Neural progenitor cell (in vitro differentiated cells): ENCODE measurements around the gene LRRC28. TPM values are rescaled to one million over a fixed set of nuclear protein-coding genes. Genes with fewer than 3 reads are reported as not detected.

Experiments used
- DNase-seq: peaks from one replicate; pipeline ENCODE4 v3.0.0-alpha.2; 2016; ENCODE audit warnings: low spot score
- H2AFZ ChIP-seq: fragments of 200-600 bp; sonication (generic); replicated peaks from 2 replicates; pipeline ENCODE4 v1.6.1; 2016; ENCODE audit warnings: antibody characterized with exemption
- H3F3A ChIP-seq: fragments of 200-600 bp; sonication (generic); 2 replicates; pipeline ENCODE4 v1.6.1; 2016; ENCODE audit warnings: antibody characterized with exemption, low read depth
- H3K27ac ChIP-seq: fragments of 200-600 bp; sonication (generic); 2 replicates; pipeline ENCODE4 v1.5.1; 2016; ENCODE audit warnings: mild to moderate bottlenecking
- H3K27me3 ChIP-seq: fragments of 200-600 bp; sonication (generic); 2 replicates; pipeline ENCODE4 v1.6.1; 2016; ENCODE audit warnings: mild to moderate bottlenecking, moderate library complexity
- H3K36me3 ChIP-seq: fragments of 200-600 bp; sonication (generic); 2 replicates; pipeline ENCODE4 v1.5.1; 2016
- H3K4me1 ChIP-seq: fragments of 200-600 bp; sonication (generic); 2 replicates; pipeline ENCODE4 v1.6.1; 2016; ENCODE audit warnings: mixed run types
- H3K4me2 ChIP-seq: fragments of 200-600 bp; sonication (generic); 2 replicates; pipeline ENCODE4 v1.6.1; 2016
- H3K4me3 ChIP-seq: fragments of 200-600 bp; sonication (generic); 2 replicates; pipeline ENCODE4 v1.5.1; 2016
- H3K79me2 ChIP-seq: fragments of 200-600 bp; sonication (generic); 2 replicates; pipeline ENCODE4 v1.6.1; 2016; ENCODE audit warnings: low read depth
- H3K9ac ChIP-seq: fragments of 200-600 bp; sonication (generic); 2 replicates; pipeline ENCODE4 v1.6.1; 2016
- H3K9me3 ChIP-seq: fragments of 200-600 bp; sonication (generic); 2 replicates; pipeline ENCODE4 v1.5.1; 2016; ENCODE audit warnings: low read depth
- H4K20me1 ChIP-seq: fragments of 200-600 bp; sonication (generic); 2 replicates; pipeline ENCODE4 v1.6.1; 2016; ENCODE audit warnings: low read depth
- H3K27ac Mint-ChIP-seq: 3 replicates; pipeline ENCODE4 v1.8.0; 2021; ENCODE audit warnings: mixed read lengths
- H3K27me3 Mint-ChIP-seq: 2 replicates; pipeline ENCODE4 v1.8.0; 2022; ENCODE audit warnings: low read depth, mild to moderate bottlenecking, inconsistent platforms, moderate library complexity, mixed read lengths; ENCODE audit not compliant: insufficient read depth
- H3K36me3 Mint-ChIP-seq: 3 replicates; pipeline ENCODE4 v1.8.0; 2021; ENCODE audit warnings: mixed read lengths
- H3K4me1 Mint-ChIP-seq: 3 replicates; pipeline ENCODE4 v1.8.0; 2021; ENCODE audit warnings: mixed read lengths
- H3K4me3 Mint-ChIP-seq: 3 replicates; pipeline ENCODE4 v1.8.0; 2021; ENCODE audit warnings: mild to moderate bottlenecking, moderate library complexity, mixed read lengths
- H3K9me3 Mint-ChIP-seq: 3 replicates; pipeline ENCODE4 v1.8.0; 2020; ENCODE audit warnings: mixed read lengths
- CTCF ChIP-seq: fragments of 200-600 bp; sonication (generic); IDR thresholded peaks from 2 replicates; pipeline ENCODE4 v1.5.1; 2017; ENCODE audit warnings: antibody characterized with exemption, mild to moderate bottlenecking
- EZH2 ChIP-seq: fragments of 200-600 bp; sonication (generic); IDR thresholded peaks from 2 replicates; pipeline ENCODE4 v1.6.1; 2017; ENCODE audit warnings: antibody characterized with exemption, mild to moderate bottlenecking, moderate library complexity
- EZH2phosphoT487 ChIP-seq: fragments of 200-600 bp; sonication (generic); IDR thresholded peaks from 2 replicates; pipeline ENCODE4 v1.6.1; 2017; ENCODE audit warnings: antibody characterized with exemption
- total RNA-seq: library from RNA; depleted of rRNA; stranded (reverse); fragments of >200 nt; gene quantifications from 2 replicates; pipeline ENCODE4 v1.2.3, GENCODE V29; 2015; ENCODE audit warnings: low replicate concordance

The LRRC28 gene
- total RNA-seq, 1 donor from 2014 or later = 34.5 TPM

DNA sequence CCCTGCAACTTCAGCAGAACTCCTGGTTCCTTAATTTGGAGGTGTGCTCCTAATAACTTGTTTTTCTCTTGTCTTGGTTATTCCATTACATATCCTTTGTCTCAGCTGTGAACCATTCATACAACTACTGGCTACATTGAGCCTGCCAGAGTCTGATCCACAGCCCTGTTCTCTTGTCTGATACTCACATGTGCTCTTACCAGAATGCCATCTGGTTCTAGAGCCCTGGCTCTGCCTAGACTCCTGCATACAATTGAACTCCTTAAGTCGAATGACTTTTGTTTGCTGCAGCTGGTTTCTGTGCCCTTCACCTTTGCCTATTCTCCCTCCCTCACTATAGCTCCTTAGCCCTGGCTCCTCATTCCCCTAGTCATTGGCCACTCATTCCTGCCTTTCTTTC, 85.5 kb downstream of the LRRC28 start:
- H3K27me3 ChIP-seq = no peaks in the 10 kb centered on the region
- Mint-ChIP-seq H3K27me3 (no peaks in the 10 kb centered on the region), H3K4me3 (no peak overlapping the region), H3K4me1 (peaks cover 20% of the 10 kb centered on the region), H3K36me3 (no peaks in the 10 kb centered on the region), H3K9me3 (no peaks in the 10 kb centered on the region), H3K27ac (no peak overlapping the region)
- H3K9ac ChIP-seq = no peak overlapping the region
- no peaks in the 10 kb centered on the region for H4K20me1 ChIP-seq
- H3K4me3 ChIP-seq = no peak overlapping the region
- H3K9me3 ChIP-seq = no peaks in the 10 kb centered on the region
- no peak for TF ChIP-seq EZH2
- TF ChIP-seq CTCF = no peak
- no peak for TF ChIP-seq EZH2phosphoT487
- H3K36me3 ChIP-seq = no peaks in the 10 kb centered on the region
- H3K4me1 ChIP-seq = no peaks in the 10 kb centered on the region
- no peaks in the 10 kb centered on the region for H3F3A ChIP-seq
- H3K4me2 ChIP-seq = no peak overlapping the region
- H3K27ac ChIP-seq = no peak overlapping the region
- no peak for DNase-seq
- H3K79me2 ChIP-seq = no peaks in the 10 kb centered on the region
- no peak overlapping the region for H2AFZ ChIP-seq

GRCh38 chr15:99340347-99340746, 89.1 kb downstream of the LRRC28 start:
- Mint-ChIP-seq H3K27me3 (no peaks in the 10 kb centered on the region), H3K4me1 (peaks cover 3% of the 10 kb centered on the region), H3K36me3 (no peaks in the 10 kb centered on the region), H3K27ac (no peak overlapping the region), H3K4me3 (no peak overlapping the region), H3K9me3 (no peaks in the 10 kb centered on the region)
- H3K4me1 ChIP-seq = no peaks in the 10 kb centered on the region
- TF ChIP-seq EZH2 (no peak), CTCF (no peak), EZH2phosphoT487 (no peak)
- H3K9ac ChIP-seq = no peak overlapping the region
- H3K79me2 ChIP-seq = no peaks in the 10 kb centered on the region
- no peaks in the 10 kb centered on the region for H4K20me1 ChIP-seq
- no peaks in the 10 kb centered on the region for H3K9me3 ChIP-seq
- H3K27ac ChIP-seq = no peak overlapping the region
- no peak overlapping the region for H2AFZ ChIP-seq
- H3K36me3 ChIP-seq = no peaks in the 10 kb centered on the region
- H3K4me3 ChIP-seq = no peak overlapping the region
- no peaks in the 10 kb centered on the region for H3F3A ChIP-seq
- H3K4me2 ChIP-seq = no peak overlapping the region
- DNase-seq = no peak
- H3K27me3 ChIP-seq = no peaks in the 10 kb centered on the region

DNA sequence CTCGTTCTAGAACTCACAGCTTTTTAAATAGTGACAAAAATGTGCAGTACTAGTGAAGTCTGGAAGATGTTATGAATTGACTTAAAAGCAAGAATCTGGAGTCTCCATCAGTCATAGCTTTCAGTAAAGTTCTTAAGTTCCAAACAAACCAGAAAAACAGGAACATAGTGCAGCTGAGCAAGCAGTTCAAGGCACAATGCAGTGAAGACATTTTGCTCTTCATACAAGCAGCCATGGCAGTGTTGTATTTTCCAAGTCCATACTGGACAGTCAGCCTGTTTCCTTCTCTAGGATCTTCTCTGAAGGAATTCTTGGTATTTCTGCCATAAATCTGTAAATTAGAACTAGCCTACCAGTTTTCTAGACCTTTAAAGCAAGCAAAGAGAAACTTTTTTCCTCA, 90.5 kb downstream of the LRRC28 start:
- no peak overlapping the region for H3K4me2 ChIP-seq
- TF ChIP-seq CTCF (no peak), EZH2 (no peak), EZH2phosphoT487 (no peak)
- H3K27ac ChIP-seq = no peak overlapping the region
- Mint-ChIP-seq H3K27ac (no peak overlapping the region), H3K4me3 (no peak overlapping the region), H3K27me3 (no peaks in the 10 kb centered on the region), H3K4me1 (peaks cover 3% of the 10 kb centered on the region), H3K9me3 (no peaks in the 10 kb centered on the region), H3K36me3 (no peaks in the 10 kb centered on the region)
- no peak for DNase-seq
- no peaks in the 10 kb centered on the region for H3K27me3 ChIP-seq
- H3K9me3 ChIP-seq = no peaks in the 10 kb centered on the region
- no peak overlapping the region for H3K9ac ChIP-seq
- H3K79me2 ChIP-seq = no peaks in the 10 kb centered on the region
- H3K4me3 ChIP-seq = no peak overlapping the region
- H3K36me3 ChIP-seq = no peaks in the 10 kb centered on the region
- no peaks in the 10 kb centered on the region for H3F3A ChIP-seq
- no peaks in the 10 kb centered on the region for H3K4me1 ChIP-seq
- H4K20me1 ChIP-seq = no peaks in the 10 kb centered on the region
- no peak overlapping the region for H2AFZ ChIP-seq

GRCh38 chr15:99343208-99343607, 91.9 kb downstream of the LRRC28 start:
- no peaks in the 10 kb centered on the region for H3K27me3 Mint-ChIP-seq
- Histone ChIP-seq H4K20me1 (no peaks in the 10 kb centered on the region), H3K36me3 (no peaks in the 10 kb centered on the region), H3K79me2 (no peaks in the 10 kb centered on the region), H3K27ac (no peak overlapping the region), H3K9ac (no peak overlapping the region), H2AFZ (no peak overlapping the region), H3K4me1 (no peaks in the 10 kb centered on the region), H3K27me3 (no peaks in the 10 kb centered on the region), H3K4me3 (no peak overlapping the region), H3K9me3 (no peaks in the 10 kb centered on the region), H3F3A (no peaks in the 10 kb centered on the region), H3K4me2 (no peak overlapping the region)
- no peaks in the 10 kb centered on the region for H3K4me1 Mint-ChIP-seq
- no peak for DNase-seq
- no peak overlapping the region for H3K4me3 Mint-ChIP-seq
- H3K36me3 Mint-ChIP-seq = no peaks in the 10 kb centered on the region
- TF ChIP-seq EZH2phosphoT487 = no peak
- TF ChIP-seq EZH2 = no peak
- no peak for TF ChIP-seq CTCF
- H3K27ac Mint-ChIP-seq = no peak overlapping the region
- peaks cover 5% of the 10 kb centered on the region for H3K9me3 Mint-ChIP-seq
